CD4-positive, alpha-beta T cell treated with Interleukin-15 for 4 hours (primary cell): ENCODE data around the gene RPS6KB2.

Experiments used
- DNase-seq: peaks from one replicate; pipeline ENCODE4 v3.0.0-alpha.2; 2020; ENCODE audit warnings: low spot score

Gene RPS6KB2

GRCh38 chr11:67428052-67429001 is at the start of gene RPS6KB2:
TSS of gene RPS6KB2 (plus strand) at chr11:67428494. CDS start at chr11:67428546, 52 bp downstream.
- DNase-seq = peak; percentile 98

- no peak for DNase-seq
These were observed 49.8 kb upstream of the RPS6KB2 start for GRCh38 chr11:67378544-67378943.

- no peak for DNase-seq
These were observed 48.9 kb upstream of the RPS6KB2 start for GRCh38 chr11:67379061-67380058.

GRCh38 chr11:67381244-67381972 is 46.9 kb upstream of the RPS6KB2 start:
- DNase-seq = no peak

GRCh38 chr11:67382276-67383136 is 45.8 kb upstream of the RPS6KB2 start:
- peak; percentile 88 for DNase-seq

GRCh38 chr11:67384851-67385366 is 43.4 kb upstream of the RPS6KB2 start:
- no peak for DNase-seq

GRCh38 chr11:67387069-67387468 is 41.2 kb upstream of the RPS6KB2 start:
- no peak for DNase-seq

- DNase-seq = no peak
These were observed 40.8 kb upstream of the RPS6KB2 start for GRCh38 chr11:67387518-67387917.

- peak; percentile 58 for DNase-seq
These were observed 38.8 kb upstream of the RPS6KB2 start for GRCh38 chr11:67389477-67389876.

- DNase-seq = no peak
These were observed 37.4 kb upstream of the RPS6KB2 start for GRCh38 chr11:67390947-67391303.

GRCh38 chr11:67391304-67392182 is 36.8 kb upstream of the RPS6KB2 start, which contains the start of gene RAD9A:
TSS of gene RAD9A (plus strand) at chr11:67391986. CDS start at chr11:67392045, 59 bp downstream.
- DNase-seq = peak; percentile 89

- no peak for DNase-seq
These were observed 36.0 kb upstream of the RPS6KB2 start for GRCh38 chr11:67392183-67392715.

GRCh38 chr11:67393437-67393836 is 34.9 kb upstream of the RPS6KB2 start:
- DNase-seq = no peak

GRCh38 chr11:67393990-67394389 is 34.3 kb upstream of the RPS6KB2 start:
- DNase-seq = no peak

GRCh38 chr11:67395555-67396258 is 32.6 kb upstream of the RPS6KB2 start:
- DNase-seq = no peak

GRCh38 chr11:67396259-67396581 is 32.1 kb upstream of the RPS6KB2 start:
- DNase-seq = no peak

GRCh38 chr11:67396587-67397389 is 31.5 kb upstream of the RPS6KB2 start:
- DNase-seq = no peak

GRCh38 chr11:67397536-67397935 is 30.8 kb upstream of the RPS6KB2 start:
- no peak for DNase-seq
